Calu3 (cell line): ENCODE data around the gene NPAS4. TPM values are rescaled to one million over a fixed set of nuclear protein-coding genes. Genes with fewer than 3 reads are reported as not detected.

Source experiments
- BruUV-seq: library from RNA; stranded (reverse); fragments of 400-500 nt; replicated peaks from 2 replicates; lab custom pipeline; 2021; lab: Mats Ljungman, UMichigan
- CTCF ChIA-PET: fragments of 300-600 bp; sonication (Branson Sonifier 250); formaldehyde crosslinking; loops from one replicate; lab custom pipeline; 2022; ENCODE audit warnings: antibody characterized with exemption; lab: Charles Lee
- DNase-seq: peaks from one replicate; pipeline ENCODE4 v3.0.0; 2022
- H3K27ac Mint-ChIP-seq: one replicate; pipeline ENCODE4 v1.8.0; 2022; ENCODE audit warnings: mixed read lengths; ENCODE audit not compliant: unreplicated experiment
- H3K27me3 Mint-ChIP-seq: one replicate; pipeline ENCODE4 v1.8.0; 2022; ENCODE audit warnings: mixed read lengths; ENCODE audit not compliant: unreplicated experiment
- H3K36me3 Mint-ChIP-seq: one replicate; pipeline ENCODE4 v1.8.0; 2022; ENCODE audit warnings: mild to moderate bottlenecking, moderate library complexity, mixed read lengths; ENCODE audit not compliant: insufficient read depth, unreplicated experiment
- H3K4me1 Mint-ChIP-seq: one replicate; pipeline ENCODE4 v1.8.0; 2022; ENCODE audit warnings: mild to moderate bottlenecking, low read depth, mixed read lengths; ENCODE audit not compliant: unreplicated experiment
- H3K4me3 Mint-ChIP-seq: one replicate; pipeline ENCODE4 v1.8.0; 2022; ENCODE audit warnings: mild to moderate bottlenecking, low read depth, moderate library complexity, mixed read lengths; ENCODE audit not compliant: unreplicated experiment
- H3K9me3 Mint-ChIP-seq: one replicate; pipeline ENCODE4 v1.8.0; 2022; ENCODE audit warnings: low read depth, mixed read lengths; ENCODE audit not compliant: unreplicated experiment
- CTCF ChIP-seq: fragments of 200-600 bp; IDR thresholded peaks from one replicate; pipeline ENCODE4 v1.8.0; 2022; ENCODE audit warnings: antibody characterized with exemption; ENCODE audit not compliant: unreplicated experiment
- intact Hi-C: fragments of 100-400 bp; cut with micrococcal nuclease; formaldehyde crosslinking; loops from one replicate; pipeline ENCODE4 v1.10.0; 2022; ENCODE audit not compliant: unreplicated experiment
- total RNA-seq: library from RNA; stranded (reverse); gene quantifications from 2 replicates; pipeline ENCODE4 v1.2.3, GENCODE V29; 2022

NPAS4 gene
- total RNA-seq, 1 experiment from 2014 or later = not detected

GRCh38 chr11:66419825-66420224, 1.0 kb upstream of the NPAS4 start:
- peaks cover 77% of the 10 kb centered on the region for H3K27me3 Mint-ChIP-seq
- H3K36me3 Mint-ChIP-seq = peaks cover 12% of the 10 kb centered on the region
- no peak overlapping the region for H3K27ac Mint-ChIP-seq
- BruUV-seq = no TSS peak
- no peaks in the 10 kb centered on the region for H3K9me3 Mint-ChIP-seq
- intact Hi-C loops = no loop called here
- peaks cover 21% of the 10 kb centered on the region for H3K4me1 Mint-ChIP-seq
- CTCF ChIA-PET = no interaction called here
- H3K4me3 Mint-ChIP-seq = no peak overlapping the region
- DNase-seq = no peak
- no peak for TF ChIP-seq CTCF

GRCh38 chr11:66421492-66422205, 814 bp downstream of the NPAS4 start:
- H3K9me3 Mint-ChIP-seq = no peaks in the 10 kb centered on the region
- intact Hi-C loops = no loop called here
- no peak overlapping the region for H3K27ac Mint-ChIP-seq
- CTCF ChIA-PET = interaction anchor here (0.7 to 1.0 kb wide), 3 partner anchors 12 to 257 kb away, joined by 3 to 6 read pairs (median 6); partner anchors contain the start of gene MRPL11
- TF ChIP-seq CTCF = no peak
- DNase-seq = peak; percentile 83
- H3K27me3 Mint-ChIP-seq = peaks cover 73% of the 10 kb centered on the region
- no peak overlapping the region for H3K4me3 Mint-ChIP-seq
- BruUV-seq = no TSS peak
- peaks cover 12% of the 10 kb centered on the region for H3K36me3 Mint-ChIP-seq
- peaks cover 21% of the 10 kb centered on the region for H3K4me1 Mint-ChIP-seq

GRCh38 chr11:66426314-66426713, 5.5 kb downstream of the NPAS4 start:
- H3K36me3 Mint-ChIP-seq = peaks cover 6% of the 10 kb centered on the region
- H3K9me3 Mint-ChIP-seq = no peaks in the 10 kb centered on the region
- BruUV-seq = no TSS peak
- H3K4me3 Mint-ChIP-seq = no peak overlapping the region
- H3K4me1 Mint-ChIP-seq = no peaks in the 10 kb centered on the region
- peaks cover 38% of the 10 kb centered on the region for H3K27me3 Mint-ChIP-seq
- intact Hi-C loops = no loop called here
- no peak for TF ChIP-seq CTCF
- DNase-seq = no peak
- H3K27ac Mint-ChIP-seq = no peak overlapping the region
- CTCF ChIA-PET = no interaction called here

- Mint-ChIP-seq H3K4me3 (no peak overlapping the region), H3K36me3 (peaks cover 6% of the 10 kb centered on the region), H3K4me1 (no peaks in the 10 kb centered on the region), H3K9me3 (no peaks in the 10 kb centered on the region), H3K27me3 (peaks cover 23% of the 10 kb centered on the region), H3K27ac (no peak overlapping the region)
- no TSS peak for BruUV-seq
- DNase-seq = no peak
- CTCF ChIA-PET = interaction anchor here (0.6 to 1.8 kb wide), 5 partner anchors 11 to 949 kb away, joined by 3 to 16 read pairs (median 4); no protein-coding TSS in a partner anchor
- TF ChIP-seq CTCF = no peak
- intact Hi-C loops = no loop called here
These were observed 8.1 kb downstream of the NPAS4 start for GRCh38 chr11:66428933-66429332.
